Measurements from ENCODE around the gene LRRC32.

DNA sequence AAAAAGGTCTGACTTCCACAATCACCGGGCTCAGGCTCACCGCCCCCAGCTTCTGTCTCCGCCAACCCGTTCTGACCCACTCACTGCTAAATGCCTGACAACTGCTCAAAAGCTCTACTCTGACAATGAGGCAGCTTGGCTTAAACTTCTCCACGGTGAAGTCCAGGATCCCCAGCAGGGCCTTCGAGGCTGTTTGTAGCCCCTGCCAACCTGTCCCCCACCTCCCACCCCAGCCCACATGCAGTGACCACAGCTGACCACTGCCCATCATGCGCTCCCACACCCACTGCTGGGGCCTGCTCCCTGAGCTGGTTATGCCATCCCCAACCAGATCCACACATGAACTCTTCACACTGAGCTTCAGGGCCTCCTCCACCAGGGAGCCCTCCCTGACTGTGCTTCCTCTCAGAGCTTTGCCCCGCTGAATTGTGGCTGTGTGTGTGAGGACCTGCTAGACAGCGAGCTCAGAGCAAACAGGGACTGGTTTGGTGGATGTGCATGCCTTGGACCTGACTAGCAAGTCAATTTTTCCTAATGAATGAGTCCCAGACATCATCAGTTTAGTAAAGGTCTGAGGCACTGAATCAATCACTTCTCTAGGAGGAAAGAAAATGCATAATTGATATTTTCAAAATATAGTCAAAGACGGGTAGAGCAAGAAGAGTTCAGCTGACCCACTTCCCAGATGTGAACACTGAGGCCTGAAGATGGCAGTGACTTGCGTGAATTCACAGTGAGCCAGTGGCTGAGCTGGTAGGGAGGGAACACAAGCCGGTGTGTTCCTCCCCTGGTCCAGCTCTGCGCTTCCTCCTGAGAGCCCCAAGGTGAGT, 7.7 kb downstream of the LRRC32 start:
- TF ChIP-seq POLR2A (IDR thresholded peaks at IDR 0.05; ENCODE audit: low read depth), result no peak
- TF ChIP-seq, protein P1, sequence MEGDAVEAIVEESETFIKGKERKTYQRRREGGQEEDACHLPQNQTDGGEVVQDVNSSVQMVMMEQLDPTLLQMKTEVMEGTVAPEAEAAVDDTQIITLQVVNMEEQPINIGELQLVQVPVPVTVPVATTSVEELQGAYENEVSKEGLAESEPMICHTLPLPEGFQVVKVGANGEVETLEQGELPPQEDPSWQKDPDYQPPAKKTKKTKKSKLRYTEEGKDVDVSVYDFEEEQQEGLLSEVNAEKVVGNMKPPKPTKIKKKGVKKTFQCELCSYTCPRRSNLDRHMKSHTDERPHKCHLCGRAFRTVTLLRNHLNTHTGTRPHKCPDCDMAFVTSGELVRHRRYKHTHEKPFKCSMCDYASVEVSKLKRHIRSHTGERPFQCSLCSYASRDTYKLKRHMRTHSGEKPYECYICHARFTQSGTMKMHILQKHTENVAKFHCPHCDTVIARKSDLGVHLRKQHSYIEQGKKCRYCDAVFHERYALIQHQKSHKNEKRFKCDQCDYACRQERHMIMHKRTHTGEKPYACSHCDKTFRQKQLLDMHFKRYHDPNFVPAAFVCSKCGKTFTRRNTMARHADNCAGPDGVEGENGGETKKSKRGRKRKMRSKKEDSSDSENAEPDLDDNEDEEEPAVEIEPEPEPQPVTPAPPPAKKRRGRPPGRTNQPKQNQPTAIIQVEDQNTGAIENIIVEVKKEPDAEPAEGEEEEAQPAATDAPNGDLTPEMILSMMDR (IDR thresholded peaks at IDR 0.05), result no peak
- TF ChIP-seq EP300 (IDR thresholded peaks at IDR 0.05), result no peak
